Kidney (tissue), 14 donors: ENCODE measurements around the gene FBXO24. TPM values are rescaled to one million over a fixed set of nuclear protein-coding genes. Genes with fewer than 3 reads are reported as not detected.

Source experiments
- DNase-seq, 5 donors: peaks; one replicate each; pipeline ENCODE4 v3.0.0-alpha.2; 2013 to 2020
- FAIRE-seq: peaks from 2 replicates; lab custom pipeline; 2012; peaks lifted over from hg19 to GRCh38; lab: Jason Lieb, UNC
- H3K27ac ChIP-seq, 2 donors: one replicate each; pipeline ENCODE4 v1.7.0; 2013; ENCODE audit warnings: low read depth in 2 of 2, low read length in 2 of 2, inconsistent platforms in 1 of 2
- H3K27me3 ChIP-seq: one replicate; pipeline ENCODE4 v1.7.1; 2013; ENCODE audit warnings: low read length, inconsistent platforms; ENCODE audit not compliant: control insufficient read depth, insufficient read depth
- H3K36me3 ChIP-seq, 3 donors: one replicate each; pipeline versions ENCODE4 v1.7.0 to v1.7.1; 2013; ENCODE audit warnings: low read length in 3 of 3, control low read depth in 1 of 3, inconsistent platforms in 1 of 3; ENCODE audit not compliant: insufficient read depth in 3 of 3, control insufficient read depth in 2 of 3
- H3K4me1 ChIP-seq, 3 donors: one replicate each; pipeline versions ENCODE4 v1.7.0 to v1.7.1; 2013; ENCODE audit warnings: low read length in 3 of 3, inconsistent platforms in 1 of 3, low read depth in 1 of 3; ENCODE audit not compliant: control insufficient read depth in 2 of 3, insufficient read depth in 2 of 3
- H3K4me3 ChIP-seq, 3 donors: one replicate each; pipeline versions ENCODE4 v1.7.0 to v1.8.1; 2013; ENCODE audit warnings: low read length in 3 of 3, control low read depth in 1 of 3, inconsistent platforms in 1 of 3
- H3K9ac ChIP-seq, 3 donors: one replicate each; pipeline versions ENCODE4 v1.7.0 to v1.7.1; 2013; ENCODE audit warnings: low read length in 3 of 3, control low read depth in 1 of 3, inconsistent platforms in 1 of 3
- H3K9me3 ChIP-seq, 3 donors: one replicate each; pipeline versions ENCODE4 v1.7.0 to v1.7.1; 2013; ENCODE audit warnings: low read length in 3 of 3, control low read depth in 1 of 3, inconsistent platforms in 1 of 3; ENCODE audit not compliant: control insufficient read depth in 2 of 3, insufficient read depth in 1 of 3
- CTCF ChIP-seq: IDR thresholded peaks from 3 replicates; pipeline ENCODE4 v1.5.1; 2012; ENCODE audit warnings: mild to moderate bottlenecking, moderate library complexity, borderline replicate concordance; ENCODE audit not compliant: insufficient read depth; ENCODE audit errors: extremely low read depth
- intact Hi-C: fragments of 100-400 bp; cut with DNase I; formaldehyde crosslinking; loops from one replicate; pipeline ENCODE4 v1.11.1; 2022
- polyA plus RNA-seq: library from polyadenylated mRNA; stranded (reverse); fragments of 350-450 nt; fragmentation: Illumina TruSeq; extraction: RNeasy Lipid Tissue Mini Kit (QIAGEN cat#74804); gene quantifications from one replicate; pipeline ENCODE4 v1.2.3, GENCODE V29; 2014; ENCODE audit warnings: low read depth, low replicate concordance; ENCODE audit not compliant: insufficient read depth
- total RNA-seq: library from RNA; stranded (reverse); fragmentation: NEBNext Ultra II Directional; extraction: Animal tissue kit (Norgen Biotek cat#: 25700); gene quantifications from one replicate; pipeline ENCODE4 v1.2.1, GENCODE V29; 2021
- donor health status: control.
- donor health status: control.
- donor health status: control.
- donor health status: control.
- donor health status: control.
- donor health status: DM: yes; HTN: yes; CAD: no.
- donor health status: Normal renal cell carcinoma (clear cell type).

FBXO24 gene
- total and polyA plus RNA-seq, 2 donors from 2014 or later = 0.60 to 0.95 TPM

GRCh38 chr7:100620239-100620638, 34.1 kb downstream of the FBXO24 start:
- Histone ChIP-seq H3K9ac (no peak overlapping the region), H3K36me3 (no peaks in the 10 kb centered on the region), H3K27me3 (no peaks in the 10 kb centered on the region), H3K27ac (no peak overlapping the region), H3K4me3 (no peak overlapping the region), H3K9me3 (no peaks in the 10 kb centered on the region), H3K4me1 (no peaks in the 10 kb centered on the region)
- intact Hi-C loops = no loop called here
- no peak for TF ChIP-seq CTCF
- DNase-seq (no peak), FAIRE-seq (no peak)

- H3K27ac ChIP-seq = no peak overlapping the region
- H3K9ac ChIP-seq = no peak overlapping the region
- no peak for DNase-seq
- H3K4me3 ChIP-seq = no peak overlapping the region
- no peak for FAIRE-seq
- H3K27me3 ChIP-seq = no peaks in the 10 kb centered on the region
- H3K4me1 ChIP-seq = no peaks in the 10 kb centered on the region
- H3K36me3 ChIP-seq = no peaks in the 10 kb centered on the region
- intact Hi-C loops = no loop called here
- no peak for TF ChIP-seq CTCF
- H3K9me3 ChIP-seq = no peaks in the 10 kb centered on the region
Observed at GRCh38 chr7:100620804-100621203, 34.7 kb downstream of the FBXO24 start.

GRCh38 chr7:100621554-100621953, 35.4 kb downstream of the FBXO24 start:
- TF ChIP-seq CTCF = no peak
- no peaks in the 10 kb centered on the region for H3K27me3 ChIP-seq
- no peak for FAIRE-seq
- no peak overlapping the region for H3K27ac ChIP-seq
- no peaks in the 10 kb centered on the region for H3K9me3 ChIP-seq
- H3K36me3 ChIP-seq = no peaks in the 10 kb centered on the region
- H3K4me3 ChIP-seq = no peak overlapping the region
- no peak overlapping the region for H3K9ac ChIP-seq
- DNase-seq = no peak
- H3K4me1 ChIP-seq = no peaks in the 10 kb centered on the region
- intact Hi-C loops = no loop called here
